GM12878 (cell line): ENCODE results near the gene TMEM223. TPM values are rescaled to one million over a fixed set of nuclear protein-coding genes. Genes with fewer than 3 reads are reported as not detected.

Source experiments
- HDAC2 ChIP-seq: fragments of 200-600 bp; sonication (generic); IDR thresholded peaks from 2 replicates; pipeline ENCODE4 v1.6.1; 2017
- KLF5 ChIP-seq: fragments of 450-650 bp; IDR thresholded peaks from 2 replicates; pipeline ENCODE4 v1.6.1; 2014; ENCODE audit warnings: mild to moderate bottlenecking; ENCODE audit not compliant: partially characterized antibody
- MAX ChIP-seq: IDR thresholded peaks from 2 replicates; pipeline ENCODE4 v1.6.1; 2012; ENCODE audit warnings: low read depth, low read length, improper control_type of control experiment
- POLR2A ChIP-seq: IDR thresholded peaks from 2 replicates; pipeline ENCODE4 v1.6.1; 2011; ENCODE audit warnings: low read depth, mild to moderate bottlenecking, low read length
- RB1 ChIP-seq: fragments of 450-650 bp; formaldehyde crosslinking; IDR thresholded peaks from 2 replicates; pipeline ENCODE4 v1.6.1; 2017; ENCODE audit warnings: mild to moderate bottlenecking, borderline replicate concordance
- RCOR1 ChIP-seq: conservative IDR thresholded peaks from 2 replicates; pipeline ENCODE4 v1.6.1; 2012; ENCODE audit warnings: low read depth, low read length, improper control_type of control experiment
- RELA ChIP-seq: fragments of 450-650 bp; IDR thresholded peaks from 2 replicates; pipeline ENCODE4 v1.8.0; 2014; ENCODE audit warnings: borderline replicate concordance; ENCODE audit not compliant: partially characterized antibody
- SUZ12 ChIP-seq: fragments of 200-600 bp; sonication (generic); IDR thresholded peaks from one replicate; pipeline ENCODE4 v1.6.1; 2018; ENCODE audit warnings: antibody characterized with exemption, mild to moderate bottlenecking; ENCODE audit not compliant: unreplicated experiment
- WRNIP1 ChIP-seq: IDR thresholded peaks from 2 replicates; pipeline ENCODE4 v1.6.1; 2011; ENCODE audit warnings: low read depth, low read length, improper control_type of control experiment, borderline replicate concordance
- ZBTB4 ChIP-seq: fragments of 450-650 bp; formaldehyde crosslinking; IDR thresholded peaks from 2 replicates; pipeline ENCODE4 v1.4.0; 2022; ENCODE audit warnings: mild to moderate bottlenecking, moderate library complexity
- polyA plus RNA-seq, 11 experiments: library from polyadenylated mRNA; depleted of rRNA in 4 of 11; unstranded in 6 of 11; stranded (reverse) in 5 of 11; fragments of >200 nt; fragmentation: Nextera tagmentation in 4 of 11; fragmentation: Illumina TruSeq in 1 of 11; extraction: Ambion mirVana in 4 of 11; extraction: Trizol in 1 of 11; gene quantifications; 1 replicate in 1 of 11; 2 replicates in 10 of 11; pipeline versions ENCODE4 v1.2.1 to v1.2.3, GENCODE V29; 2011 to 2016; ENCODE audit warnings: inconsistent platforms in 2 of 11, missing spikeins in 2 of 11, low read depth in 1 of 11
- total RNA-seq, 4 experiments: library from RNA; depleted of rRNA in 3 of 4; stranded (reverse); fragments of >200 nt in 3 of 4; fragmentation: Illumina TruSeq in 1 of 4; extraction: Trizol in 1 of 4; gene quantifications; 2 replicates each; pipeline versions ENCODE4 v1.2.1 to v1.2.3, GENCODE V29; 2013 to 2021
- TF ChIP-seq, protein P1 (sequence below): fragments of 450-650 bp; IDR thresholded peaks from 2 replicates; pipeline ENCODE4 v1.6.1; 2017; ENCODE audit warnings: borderline replicate concordance
- TF ChIP-seq, protein P2 (sequence below): IDR thresholded peaks from 2 replicates; pipeline ENCODE4 v1.6.1; 2011; ENCODE audit warnings: low read depth, mild to moderate bottlenecking, low read length, moderate library complexity, borderline replicate concordance; ENCODE audit errors: extremely low read depth
- TF ChIP-seq, protein P3 (sequence below): IDR thresholded peaks from 2 replicates; pipeline ENCODE4 v1.6.1; 2011; ENCODE audit warnings: low read depth, low read length, improper control_type of control experiment, borderline replicate concordance
- TF ChIP-seq, protein P4 (sequence below): fragments of 150-350 bp; IDR thresholded peaks from 2 replicates; pipeline ENCODE4 v1.6.1; 2014; ENCODE audit warnings: mild to moderate bottlenecking, low read depth, low read length
- TF ChIP-seq, protein P5 (sequence below): fragments of 450-650 bp; formaldehyde crosslinking; IDR thresholded peaks from 2 replicates; pipeline ENCODE4 v1.5.0; 2022; ENCODE audit warnings: mild to moderate bottlenecking, missing genetic modification characterization

Gene TMEM223
- total and polyA plus RNA-seq, 10 of the 15 experiments (the other 5 are each of a cell fraction or from before 2014, with no cell fraction given): 5.3 to 33.2 (median 14.0) TPM

- TF ChIP-seq, protein P1, sequence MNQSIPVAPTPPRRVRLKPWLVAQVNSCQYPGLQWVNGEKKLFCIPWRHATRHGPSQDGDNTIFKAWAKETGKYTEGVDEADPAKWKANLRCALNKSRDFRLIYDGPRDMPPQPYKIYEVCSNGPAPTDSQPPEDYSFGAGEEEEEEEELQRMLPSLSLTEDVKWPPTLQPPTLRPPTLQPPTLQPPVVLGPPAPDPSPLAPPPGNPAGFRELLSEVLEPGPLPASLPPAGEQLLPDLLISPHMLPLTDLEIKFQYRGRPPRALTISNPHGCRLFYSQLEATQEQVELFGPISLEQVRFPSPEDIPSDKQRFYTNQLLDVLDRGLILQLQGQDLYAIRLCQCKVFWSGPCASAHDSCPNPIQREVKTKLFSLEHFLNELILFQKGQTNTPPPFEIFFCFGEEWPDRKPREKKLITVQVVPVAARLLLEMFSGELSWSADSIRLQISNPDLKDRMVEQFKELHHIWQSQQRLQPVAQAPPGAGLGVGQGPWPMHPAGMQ: no peak
- peak; percentile 88 for TF ChIP-seq ZBTB4
- no peak for TF ChIP-seq SUZ12
- TF ChIP-seq, protein P2, sequence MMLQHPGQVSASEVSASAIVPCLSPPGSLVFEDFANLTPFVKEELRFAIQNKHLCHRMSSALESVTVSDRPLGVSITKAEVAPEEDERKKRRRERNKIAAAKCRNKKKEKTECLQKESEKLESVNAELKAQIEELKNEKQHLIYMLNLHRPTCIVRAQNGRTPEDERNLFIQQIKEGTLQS: peak; percentile 75; the same call in 1 of the 2 replicates
- 0 out of 2 replicates have a peak, but pooled peaks have one; percentile 66 for TF ChIP-seq RB1
- TF ChIP-seq, protein P3, sequence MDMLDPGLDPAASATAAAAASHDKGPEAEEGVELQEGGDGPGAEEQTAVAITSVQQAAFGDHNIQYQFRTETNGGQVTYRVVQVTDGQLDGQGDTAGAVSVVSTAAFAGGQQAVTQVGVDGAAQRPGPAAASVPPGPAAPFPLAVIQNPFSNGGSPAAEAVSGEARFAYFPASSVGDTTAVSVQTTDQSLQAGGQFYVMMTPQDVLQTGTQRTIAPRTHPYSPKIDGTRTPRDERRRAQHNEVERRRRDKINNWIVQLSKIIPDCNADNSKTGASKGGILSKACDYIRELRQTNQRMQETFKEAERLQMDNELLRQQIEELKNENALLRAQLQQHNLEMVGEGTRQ: peak; percentile 88
- 0 out of 2 replicates have a peak, but pooled peaks have one; percentile 37 for TF ChIP-seq RCOR1
- peak; percentile 83; the same call in 1 of the 2 replicates for TF ChIP-seq MAX
- TF ChIP-seq HDAC2: no peak
- peak; percentile 36 for TF ChIP-seq RELA
- TF ChIP-seq WRNIP1: no peak
- TF ChIP-seq, protein P4, sequence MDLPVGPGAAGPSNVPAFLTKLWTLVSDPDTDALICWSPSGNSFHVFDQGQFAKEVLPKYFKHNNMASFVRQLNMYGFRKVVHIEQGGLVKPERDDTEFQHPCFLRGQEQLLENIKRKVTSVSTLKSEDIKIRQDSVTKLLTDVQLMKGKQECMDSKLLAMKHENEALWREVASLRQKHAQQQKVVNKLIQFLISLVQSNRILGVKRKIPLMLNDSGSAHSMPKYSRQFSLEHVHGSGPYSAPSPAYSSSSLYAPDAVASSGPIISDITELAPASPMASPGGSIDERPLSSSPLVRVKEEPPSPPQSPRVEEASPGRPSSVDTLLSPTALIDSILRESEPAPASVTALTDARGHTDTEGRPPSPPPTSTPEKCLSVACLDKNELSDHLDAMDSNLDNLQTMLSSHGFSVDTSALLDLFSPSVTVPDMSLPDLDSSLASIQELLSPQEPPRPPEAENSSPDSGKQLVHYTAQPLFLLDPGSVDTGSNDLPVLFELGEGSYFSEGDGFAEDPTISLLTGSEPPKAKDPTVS: 0 out of 2 replicates have a peak, but pooled peaks have one; percentile 12
- TF ChIP-seq, protein P5, sequence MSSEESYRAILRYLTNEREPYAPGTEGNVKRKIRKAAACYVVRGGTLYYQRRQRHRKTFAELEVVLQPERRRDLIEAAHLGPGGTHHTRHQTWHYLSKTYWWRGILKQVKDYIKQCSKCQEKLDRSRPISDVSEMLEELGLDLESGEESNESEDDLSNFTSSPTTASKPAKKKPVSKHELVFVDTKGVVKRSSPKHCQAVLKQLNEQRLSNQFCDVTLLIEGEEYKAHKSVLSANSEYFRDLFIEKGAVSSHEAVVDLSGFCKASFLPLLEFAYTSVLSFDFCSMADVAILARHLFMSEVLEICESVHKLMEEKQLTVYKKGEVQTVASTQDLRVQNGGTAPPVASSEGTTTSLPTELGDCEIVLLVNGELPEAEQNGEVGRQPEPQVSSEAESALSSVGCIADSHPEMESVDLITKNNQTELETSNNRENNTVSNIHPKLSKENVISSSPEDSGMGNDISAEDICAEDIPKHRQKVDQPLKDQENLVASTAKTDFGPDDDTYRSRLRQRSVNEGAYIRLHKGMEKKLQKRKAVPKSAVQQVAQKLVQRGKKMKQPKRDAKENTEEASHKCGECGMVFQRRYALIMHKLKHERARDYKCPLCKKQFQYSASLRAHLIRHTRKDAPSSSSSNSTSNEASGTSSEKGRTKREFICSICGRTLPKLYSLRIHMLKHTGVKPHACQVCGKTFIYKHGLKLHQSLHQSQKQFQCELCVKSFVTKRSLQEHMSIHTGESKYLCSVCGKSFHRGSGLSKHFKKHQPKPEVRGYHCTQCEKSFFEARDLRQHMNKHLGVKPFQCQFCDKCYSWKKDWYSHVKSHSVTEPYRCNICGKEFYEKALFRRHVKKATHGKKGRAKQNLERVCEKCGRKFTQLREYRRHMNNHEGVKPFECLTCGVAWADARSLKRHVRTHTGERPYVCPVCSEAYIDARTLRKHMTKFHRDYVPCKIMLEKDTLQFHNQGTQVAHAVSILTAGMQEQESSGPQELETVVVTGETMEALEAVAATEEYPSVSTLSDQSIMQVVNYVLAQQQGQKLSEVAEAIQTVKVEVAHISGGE (CRISPR knock-in tag): peak; percentile 51; the same call in 1 of the 2 replicates
- no peak for TF ChIP-seq KLF5
- peak; percentile 83 for TF ChIP-seq POLR2A
Observed at GRCh38 chr11:62771144-62772021, 20.4 kb downstream of the TMEM223 start, which contains the start of gene TAF6L (continued).
